Natural killer cell (primary cell): ENCODE measurements around the gene ADD1. TPM values are rescaled to one million over a fixed set of nuclear protein-coding genes. Genes with fewer than 3 reads are reported as not detected.

Experiments
- ATAC-seq, 3 donors: fragments of 150-1000 bp in 2 of 3; fragments of 200-7000 bp in 1 of 3; cut with Tn5 transposase; 1 replicate in 1 of 3; 2 replicates in 2 of 3; pipeline ENCODE4 v1.10.0; 2021; ENCODE audit warnings: mild to moderate bottlenecking in 2 of 3, moderate library complexity in 2 of 3
- DNase-seq, 2 donors: peaks; one replicate each; pipeline versions ENCODE4 v3.0.0 to v3.0.0-alpha.2; 2013 to 2021; ENCODE audit warnings: mixed read lengths in 1 of 2
- H3K27ac ChIP-seq: one replicate; pipeline ENCODE4 v1.5.1; 2013; ENCODE audit warnings: mild to moderate bottlenecking, low read length
- H3K27me3 ChIP-seq: one replicate; pipeline ENCODE4 v1.6.1; 2013; ENCODE audit warnings: low read length; ENCODE audit not compliant: control insufficient read depth, insufficient read depth
- H3K36me3 ChIP-seq: one replicate; pipeline ENCODE4 v1.6.1; 2013; ENCODE audit warnings: low read length; ENCODE audit not compliant: control insufficient read depth, insufficient read depth
- H3K4me1 ChIP-seq: one replicate; pipeline ENCODE4 v1.6.1; 2013; ENCODE audit warnings: low read length; ENCODE audit not compliant: control insufficient read depth, insufficient read depth
- H3K4me3 ChIP-seq: one replicate; pipeline ENCODE4 v1.5.1; 2013; ENCODE audit warnings: low read length
- H3K9me3 ChIP-seq: one replicate; pipeline ENCODE4 v1.6.1; 2013; ENCODE audit warnings: low read length; ENCODE audit not compliant: control insufficient read depth, insufficient read depth
- H3K27ac Mint-ChIP-seq, 2 donors: one replicate each; pipeline ENCODE4 v1.8.0; 2022; ENCODE audit warnings: mild to moderate bottlenecking in 2 of 2, mixed read lengths in 2 of 2, moderate library complexity in 1 of 2
- H3K27me3 Mint-ChIP-seq, 2 donors: one replicate each; pipeline ENCODE4 v1.8.0; 2022; ENCODE audit warnings: low read depth in 2 of 2, mixed read lengths in 2 of 2
- H3K36me3 Mint-ChIP-seq: one replicate; pipeline ENCODE4 v1.8.0; 2022; ENCODE audit warnings: mixed read lengths
- H3K4me1 Mint-ChIP-seq, 2 donors: one replicate each; pipeline ENCODE4 v1.8.0; 2022; ENCODE audit warnings: mixed read lengths in 2 of 2
- H3K4me3 Mint-ChIP-seq: one replicate; pipeline ENCODE4 v1.8.0; 2022; ENCODE audit warnings: mild to moderate bottlenecking, moderate library complexity, mixed read lengths
- H3K9me3 Mint-ChIP-seq, 2 donors: one replicate each; pipeline ENCODE4 v1.8.0; 2022; ENCODE audit warnings: mixed read lengths in 2 of 2
- CTCF ChIP-seq: fragments of 200-600 bp; IDR thresholded peaks from one replicate; pipeline ENCODE4 v1.8.0; 2022; ENCODE audit warnings: antibody characterized with exemption
- WGBS: methylation state at CpG from one replicate; pipeline ENCODE4 v1.1.7; 2013; ENCODE audit warnings: missing lambda C conversion rate; ENCODE audit not compliant: insufficient coverage; 5-methylcytosine and 5-hydroxymethylcytosine counted together
- intact Hi-C: fragments of 100-400 bp; cut with micrococcal nuclease; formaldehyde crosslinking; loops from one replicate; pipeline ENCODE4 v1.14.2; 2022
- total RNA-seq, 4 donors: library from RNA; stranded (reverse); fragments of 120-200 nt in 1 of 4; gene quantifications; one replicate each; pipeline versions ENCODE4 v1.2.3 to v1.2.4, GENCODE V29; 2013 to 2022

Gene ADD1
- total RNA-seq, 3 donors from 2014 or later (not counting 1 experiment from before 2014, with no cell fraction given): 383 to 465 (median 452) TPM

DNA sequence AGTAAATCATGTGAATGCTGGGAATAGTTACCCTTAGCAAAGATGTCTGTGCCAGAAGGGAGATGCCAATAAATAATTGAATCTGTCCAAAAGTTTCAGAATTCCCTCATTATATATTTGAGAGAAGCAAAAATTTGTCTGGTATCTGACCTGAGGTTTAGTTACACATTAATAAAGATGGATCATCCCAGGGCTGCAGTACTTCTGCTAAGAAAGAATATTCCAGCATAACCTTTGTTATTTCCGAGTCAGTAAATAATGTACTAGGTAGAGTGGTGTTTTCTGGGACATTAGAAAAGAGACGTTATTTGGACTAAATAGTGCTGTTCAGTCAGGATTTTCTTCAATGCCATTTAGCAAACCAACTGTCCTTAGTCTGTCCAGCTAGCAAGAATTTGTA, 26.4 kb downstream of the ADD1 start:
- peaks cover 75 to 76% of the 10 kb centered on the region in 2 donors for H3K4me1 Mint-ChIP-seq
- H3K4me1 ChIP-seq: peaks cover 35% of the 10 kb centered on the region

DNA sequence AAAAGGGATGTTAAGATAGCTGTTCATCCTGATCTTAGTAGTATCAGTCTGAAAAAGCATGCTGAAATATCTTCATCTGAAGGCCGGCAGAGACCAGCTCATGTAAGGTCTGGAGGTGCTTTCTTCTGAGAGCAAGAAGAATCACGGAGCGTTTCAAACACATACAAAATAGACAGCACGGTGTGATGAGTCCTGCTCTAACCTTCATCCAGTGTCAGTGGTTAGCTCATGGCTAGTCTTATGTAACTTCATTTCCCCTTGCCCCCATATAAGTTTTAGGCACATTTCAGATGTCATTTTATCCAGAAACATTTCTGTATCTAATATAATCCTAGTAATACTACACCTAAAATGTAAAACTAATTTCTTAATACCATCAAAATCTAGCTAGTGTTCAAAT, 27.8 kb downstream of the ADD1 start:
- peak overlapping the region; percentile 30 for H3K4me3 Mint-ChIP-seq
- Histone ChIP-seq H3K27me3 (no peaks in the 10 kb centered on the region), H3K4me1 (peaks cover 40% of the 10 kb centered on the region), H3K9me3 (no peaks in the 10 kb centered on the region), H3K36me3 (peaks cover 17% of the 10 kb centered on the region), H3K27ac (peak overlapping the region; percentile 40), H3K4me3 (no peak overlapping the region)
- no peaks in the 10 kb centered on the region for H3K36me3 Mint-ChIP-seq
- H3K4me1 Mint-ChIP-seq: peaks cover 72 to 77% of the 10 kb centered on the region in 2 donors
- peak; percentile 52 to 63 (median 59) for ATAC-seq
- H3K9me3 Mint-ChIP-seq: no peaks in the 10 kb centered on the region
- H3K27ac Mint-ChIP-seq: peak overlapping the region; percentile 81
- 59% methylated on average over 4 of the region's 4 CpGs for WGBS
- no peaks in the 10 kb centered on the region for H3K27me3 Mint-ChIP-seq
- no peak for TF ChIP-seq CTCF
- intact Hi-C loops: loop anchor here (10.0 kb wide), 1 partner anchor 57 kb away; no protein-coding TSS in a partner anchor
- DNase-seq: no peak

More for the DNA sequence above, 26.4 kb downstream of the ADD1 start:
- peak overlapping the region; percentile 81 for H3K27ac Mint-ChIP-seq
- no peaks in the 10 kb centered on the region for H3K36me3 Mint-ChIP-seq
- intact Hi-C loops: loop anchor here (10.0 kb wide), 1 partner anchor 55 kb away; no protein-coding TSS in a partner anchor
- ATAC-seq: no peak
- Histone ChIP-seq H3K9me3 (no peaks in the 10 kb centered on the region), H3K4me3 (no peak overlapping the region), H3K27me3 (no peaks in the 10 kb centered on the region), H3K36me3 (peaks cover 12% of the 10 kb centered on the region), H3K27ac (no peak overlapping the region)
- no peak for TF ChIP-seq CTCF
- DNase-seq: no peak
- H3K9me3 Mint-ChIP-seq: no peaks in the 10 kb centered on the region
- H3K27me3 Mint-ChIP-seq: no peaks in the 10 kb centered on the region
- H3K4me3 Mint-ChIP-seq: no peak overlapping the region
- WGBS: 83% methylated on average over 2 of the region's 2 CpGs

DNA sequence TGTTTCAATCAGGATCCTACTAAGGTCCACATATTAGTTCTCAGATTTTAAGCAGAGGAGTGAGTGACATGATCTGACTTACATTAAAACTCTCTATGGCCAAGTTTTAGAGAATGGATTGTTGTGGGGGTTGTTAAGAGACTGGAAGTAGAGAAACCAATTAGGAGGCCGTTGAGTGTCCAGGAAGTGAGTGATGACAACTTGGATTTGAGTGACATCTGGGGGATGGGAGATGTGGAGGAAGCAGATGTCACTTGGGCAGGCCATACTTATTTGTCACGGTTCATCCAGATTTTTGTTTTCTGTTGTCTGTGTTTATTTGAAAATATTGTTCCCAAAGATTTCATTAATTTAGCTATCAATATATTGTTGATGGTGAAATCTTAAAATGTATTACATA, 28.3 kb downstream of the ADD1 start:
- peak overlapping the region; percentile 81 for H3K27ac Mint-ChIP-seq

More for the DNA sequence above, 28.3 kb downstream of the ADD1 start:
- Mint-ChIP-seq H3K4me1 (peaks cover 68 to 73% of the 10 kb centered on the region in 2 donors), H3K4me3 (peak overlapping the region; percentile 30), H3K36me3 (no peaks in the 10 kb centered on the region), H3K27me3 (no peaks in the 10 kb centered on the region), H3K9me3 (no peaks in the 10 kb centered on the region)
- H3K9me3 ChIP-seq: no peaks in the 10 kb centered on the region
- H3K27ac ChIP-seq: peak overlapping the region; percentile 40
- peaks cover 18% of the 10 kb centered on the region for H3K36me3 ChIP-seq
- H3K27me3 ChIP-seq: no peaks in the 10 kb centered on the region
- TF ChIP-seq CTCF: no peak
- intact Hi-C loops: loop anchor here (10.0 kb wide), 1 partner anchor 57 kb away; no protein-coding TSS in a partner anchor
- DNase-seq (peak in 1 of 2 donors; percentile 38), ATAC-seq (peak; percentile 63 to 69 (median 64))
- 6% methylated on average over 1 of the region's 2 CpGs for WGBS
- H3K4me3 ChIP-seq: no peak overlapping the region
- peaks cover 40% of the 10 kb centered on the region for H3K4me1 ChIP-seq
